Measurements from ENCODE around the gene RABEPK. TPM values are rescaled to one million over a fixed set of nuclear protein-coding genes. Genes with fewer than 3 reads are reported as not detected.

RABEPK gene
- total RNA-seq, 1 experiment from 2014 or later = 29.7 TPM

DNA sequence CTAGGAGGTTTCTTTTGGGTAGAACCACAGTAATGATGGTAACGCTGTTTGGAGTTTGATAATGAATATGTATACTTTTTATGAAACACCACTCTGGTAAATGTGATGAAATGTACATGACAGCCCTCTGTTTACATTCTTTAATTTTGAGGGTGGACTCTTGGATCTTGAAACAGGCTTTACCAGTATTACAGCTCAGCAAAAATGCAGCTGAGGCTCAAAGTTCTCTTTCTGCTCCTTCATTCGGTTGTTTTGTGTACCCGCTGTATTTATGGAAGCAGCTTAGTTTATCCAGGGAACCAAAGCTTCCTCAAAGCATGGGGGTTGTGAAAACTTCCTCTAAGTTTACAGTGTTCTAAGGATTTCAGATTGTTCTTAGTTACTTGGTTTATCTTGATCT is 72.4 kb downstream of the RABEPK start:
- Histone ChIP-seq H3K4me2 (peak overlapping the region; percentile 64), H3K4me3 (peak overlapping the region; percentile 28; the same call in 1 of the 2 replicates), H3K9me3 (ENCODE audit: insufficient read depth, low read depth) (no peaks in the 10 kb centered on the region), H3K9me2 (ENCODE audit: insufficient read depth) (no peaks in the 10 kb centered on the region), H3F3A (ENCODE audit: insufficient read depth, low read depth) (peaks cover 21% of the 10 kb centered on the region), H2AFZ (no peak overlapping the region), H3K4me1 (replicated peaks; ENCODE audit: insufficient read depth) (peaks cover 25% of the 10 kb centered on the region), H3K27me3 (ENCODE audit: insufficient read depth, low read depth) (no peaks in the 10 kb centered on the region), H3K79me2 (ENCODE audit: low read depth) (peaks cover 83% of the 10 kb centered on the region), H3K36me3 (ENCODE audit: low read depth) (0 out of 2 replicates have a peak, but pooled peaks cover 3% of the 10 kb centered on the region), H3K27ac (peak overlapping the region; percentile 53), H4K20me1 (ENCODE audit: insufficient read depth) (peaks cover 30% of the 10 kb centered on the region)
- ChIA-PET POLR2A (ENCODE audit: unreplicated experiment) (interaction anchor here (0.5 to 0.6 kb wide), 3 partner anchors 12 to 362 kb away, joined by 3 to 11 read pairs (median 4); no protein-coding TSS in a partner anchor), CTCF (no interaction called here)
- intact Hi-C loops (cut with micrococcal nuclease; ENCODE audit: unreplicated experiment) = no loop called here
- no TSS peak for BruUV-seq (replicated peaks)
- DNase-seq = peak; percentile 34 to 89
- TF ChIP-seq, protein P1, sequence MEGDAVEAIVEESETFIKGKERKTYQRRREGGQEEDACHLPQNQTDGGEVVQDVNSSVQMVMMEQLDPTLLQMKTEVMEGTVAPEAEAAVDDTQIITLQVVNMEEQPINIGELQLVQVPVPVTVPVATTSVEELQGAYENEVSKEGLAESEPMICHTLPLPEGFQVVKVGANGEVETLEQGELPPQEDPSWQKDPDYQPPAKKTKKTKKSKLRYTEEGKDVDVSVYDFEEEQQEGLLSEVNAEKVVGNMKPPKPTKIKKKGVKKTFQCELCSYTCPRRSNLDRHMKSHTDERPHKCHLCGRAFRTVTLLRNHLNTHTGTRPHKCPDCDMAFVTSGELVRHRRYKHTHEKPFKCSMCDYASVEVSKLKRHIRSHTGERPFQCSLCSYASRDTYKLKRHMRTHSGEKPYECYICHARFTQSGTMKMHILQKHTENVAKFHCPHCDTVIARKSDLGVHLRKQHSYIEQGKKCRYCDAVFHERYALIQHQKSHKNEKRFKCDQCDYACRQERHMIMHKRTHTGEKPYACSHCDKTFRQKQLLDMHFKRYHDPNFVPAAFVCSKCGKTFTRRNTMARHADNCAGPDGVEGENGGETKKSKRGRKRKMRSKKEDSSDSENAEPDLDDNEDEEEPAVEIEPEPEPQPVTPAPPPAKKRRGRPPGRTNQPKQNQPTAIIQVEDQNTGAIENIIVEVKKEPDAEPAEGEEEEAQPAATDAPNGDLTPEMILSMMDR (conservative IDR thresholded peaks at IDR 0.05) = no peak

DNA sequence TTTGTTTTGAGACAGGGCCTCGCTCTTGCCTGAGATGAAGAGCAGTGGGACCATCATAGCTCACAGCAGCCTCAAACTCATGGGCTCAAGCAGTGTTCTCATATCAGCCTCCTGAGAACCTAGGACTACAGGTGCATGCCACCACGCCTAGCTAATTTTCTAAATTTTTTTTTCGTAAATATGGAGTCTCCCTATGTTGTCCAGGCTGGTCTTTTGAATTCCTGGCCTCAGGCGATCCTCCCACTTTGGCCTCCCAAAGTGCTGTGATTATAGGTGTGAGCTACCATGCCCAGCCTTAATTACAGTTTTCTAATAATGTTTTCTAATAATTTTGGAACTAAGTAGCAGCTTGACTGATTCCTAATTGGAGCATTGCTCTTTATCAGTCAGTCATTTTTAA is 76.4 kb downstream of the RABEPK start:
- no peaks in the 10 kb centered on the region for H3K9me2 ChIP-seq (ENCODE audit: insufficient read depth)
- H3K79me2 ChIP-seq (ENCODE audit: low read depth) = peaks cover 80% of the 10 kb centered on the region
- H2AFZ ChIP-seq = no peak overlapping the region
- peaks cover 19% of the 10 kb centered on the region for H3F3A ChIP-seq (ENCODE audit: insufficient read depth, low read depth)
- CTCF ChIA-PET = no interaction called here
- DNase-seq = no peak
- H3K27me3 ChIP-seq (ENCODE audit: insufficient read depth, low read depth) = no peaks in the 10 kb centered on the region
- peaks cover 40% of the 10 kb centered on the region for H4K20me1 ChIP-seq (ENCODE audit: insufficient read depth)
- no peak overlapping the region for H3K27ac ChIP-seq
- no peaks in the 10 kb centered on the region; the same call in 1 of the 2 replicates for H3K36me3 ChIP-seq (ENCODE audit: low read depth)
- POLR2A ChIA-PET (ENCODE audit: unreplicated experiment) = no interaction called here
- H3K4me2 ChIP-seq = no peak overlapping the region
- TF ChIP-seq, protein P1 (conservative IDR thresholded peaks at IDR 0.05) = no peak
- no peak for TF ChIP-seq EZH2 (IDR thresholded peaks at IDR 0.05; ENCODE audit: low read depth)
- BruUV-seq (replicated peaks) = no TSS peak
- H3K4me1 ChIP-seq (replicated peaks; ENCODE audit: insufficient read depth) = peaks cover 22% of the 10 kb centered on the region
- no peaks in the 10 kb centered on the region for H3K9me3 ChIP-seq (ENCODE audit: insufficient read depth, low read depth)
- intact Hi-C loops (cut with micrococcal nuclease; ENCODE audit: unreplicated experiment) = no loop called here
- H3K4me3 ChIP-seq = no peak overlapping the region

- no peak overlapping the region for H3K27ac ChIP-seq
- BruUV-seq (replicated peaks) = no TSS peak
- H3K4me2 ChIP-seq = no peak overlapping the region
- TF ChIP-seq EZH2 (IDR thresholded peaks at IDR 0.05; ENCODE audit: low read depth) = no peak
- TF ChIP-seq, protein P1 (conservative IDR thresholded peaks at IDR 0.05) = no peak
- peaks cover 16% of the 10 kb centered on the region for H3K4me1 ChIP-seq (replicated peaks; ENCODE audit: insufficient read depth)
- H3F3A ChIP-seq (ENCODE audit: insufficient read depth, low read depth) = peaks cover 14% of the 10 kb centered on the region
- H3K9me2 ChIP-seq (ENCODE audit: insufficient read depth) = no peaks in the 10 kb centered on the region
- ChIA-PET CTCF (no interaction called here), POLR2A (ENCODE audit: unreplicated experiment) (no interaction called here)
- no peak overlapping the region for H2AFZ ChIP-seq
- H4K20me1 ChIP-seq (ENCODE audit: insufficient read depth) = peaks cover 42% of the 10 kb centered on the region
- peaks cover 83% of the 10 kb centered on the region for H3K79me2 ChIP-seq (ENCODE audit: low read depth)
- no peaks in the 10 kb centered on the region for H3K27me3 ChIP-seq (ENCODE audit: insufficient read depth, low read depth)
- no peaks in the 10 kb centered on the region for H3K9me3 ChIP-seq (ENCODE audit: insufficient read depth, low read depth)
- intact Hi-C loops (cut with micrococcal nuclease; ENCODE audit: unreplicated experiment) = no loop called here
- no peaks in the 10 kb centered on the region; the same call in 1 of the 2 replicates for H3K36me3 ChIP-seq (ENCODE audit: low read depth)
- no peak overlapping the region for H3K4me3 ChIP-seq
- no peak for DNase-seq
Measured at GRCh38 chr9:125277411-125277810, 77.1 kb downstream of the RABEPK start.

Measured in PC-9 (cell line).